ENCODE results near the gene DBH.

DBH gene

DNA sequence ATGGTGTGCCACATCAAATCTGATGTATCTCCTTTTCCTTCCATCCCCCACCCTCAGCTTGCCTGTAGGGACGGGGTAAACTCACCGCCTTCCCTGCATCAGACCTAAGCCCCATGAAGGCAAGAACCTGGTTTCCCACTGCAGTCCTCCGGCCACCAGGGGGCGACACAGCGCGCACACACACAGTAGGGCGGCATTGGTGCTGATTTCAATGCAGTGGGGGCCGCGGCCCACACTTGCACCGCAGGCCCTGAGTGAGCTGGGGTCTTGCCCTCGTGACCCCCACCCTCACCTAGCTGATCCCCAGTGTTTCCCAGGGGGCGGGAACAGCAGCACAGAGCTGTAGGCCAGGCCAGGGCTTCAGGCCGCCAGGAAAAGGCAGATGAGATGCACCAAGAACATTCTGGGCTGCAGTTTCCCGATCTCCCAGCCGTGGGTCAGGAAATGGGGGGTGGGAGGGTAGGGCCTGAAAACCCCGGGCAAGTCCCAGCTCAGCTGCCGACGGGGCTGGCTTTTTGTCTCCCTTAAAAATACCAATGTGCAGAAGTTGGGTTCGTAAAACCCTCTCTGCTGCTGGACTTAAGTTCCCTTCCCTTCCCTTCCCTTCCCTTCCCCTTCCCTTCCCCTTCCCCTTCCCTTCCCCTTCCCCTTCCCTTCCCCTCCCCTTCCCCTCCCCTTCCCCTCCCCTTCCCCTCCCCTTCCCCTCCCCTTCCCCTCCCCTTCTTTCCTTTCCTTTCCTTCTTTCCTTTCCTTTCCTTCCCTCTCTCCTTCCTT lies 46.5 kb upstream of the DBH start:
- Histone ChIP-seq H3K79me2 (ENCODE audit: control insufficient read depth, low read length) (no peaks in the 10 kb centered on the region), H3K9me2 (replicated peaks; ENCODE audit: control insufficient read depth, low read length) (no peaks in the 10 kb centered on the region), H3K27ac (ENCODE audit: low read depth, low read length) (no peak overlapping the region), H3K4me2 (ENCODE audit: low read length) (no peak overlapping the region), H3K4me3 (ENCODE audit: low read length) (no peak overlapping the region), H3K9me3 (ENCODE audit: control insufficient read depth, insufficient read depth, low read length) (peaks cover 18% of the 10 kb centered on the region; the same call in 1 of the 2 replicates), H4K20me1 (ENCODE audit: control insufficient read depth, insufficient read depth, low read depth, low read length) (no peaks in the 10 kb centered on the region), H3F3A (ENCODE audit: control insufficient read depth, insufficient read depth) (peaks cover 6% of the 10 kb centered on the region), H3K36me3 (ENCODE audit: control insufficient read depth, low read length) (no peaks in the 10 kb centered on the region), H3K27me3 (ENCODE audit: control insufficient read depth, low read length) (peaks cover 2% of the 10 kb centered on the region; the same call in 1 of the 2 replicates), H3K4me1 (ENCODE audit: control insufficient read depth, low read length) (peaks cover 20% of the 10 kb centered on the region)
- TF ChIP-seq EZH2phosphoT487 (IDR thresholded peaks at IDR 0.05; ENCODE audit: borderline replicate concordance, low read length), result no peak
- TF ChIP-seq CTCF (IDR thresholded peaks at IDR 0.05; ENCODE audit: low read depth, low read length, poor library complexity, severe bottlenecking), result peak; percentile 95

DNA sequence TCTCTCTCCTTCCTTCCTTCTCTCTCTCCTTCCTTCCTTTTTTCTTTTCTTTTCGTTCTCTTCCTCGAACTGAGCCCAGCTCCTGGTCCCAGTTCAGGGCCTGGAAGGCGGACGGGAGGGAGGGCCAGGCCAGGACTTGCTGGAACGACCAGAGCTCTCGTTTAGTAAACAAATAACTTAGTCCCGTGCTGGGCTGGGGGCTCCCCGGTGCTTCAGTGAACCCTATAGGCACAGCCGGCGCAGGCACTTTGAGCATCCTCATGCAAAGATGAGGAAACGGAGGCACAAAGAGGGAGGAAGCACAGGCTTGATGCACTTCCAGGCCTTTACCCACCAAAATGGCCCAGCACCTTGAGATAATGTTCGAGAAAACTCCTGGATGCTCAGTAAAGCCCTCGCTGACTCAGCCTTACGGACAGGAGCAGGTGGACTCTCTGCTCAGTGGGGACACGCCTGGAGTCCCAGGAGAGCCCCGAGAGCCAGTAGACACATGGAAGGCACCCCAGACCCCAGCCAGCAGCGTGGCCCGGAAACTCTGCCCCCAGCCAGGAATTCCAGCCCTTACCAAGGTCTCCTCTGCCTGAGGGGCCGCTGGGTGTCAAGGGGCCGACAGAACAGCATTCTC lies 45.8 kb upstream of the DBH start:
- Histone ChIP-seq H3K4me2 (ENCODE audit: low read length) (no peak overlapping the region), H3F3A (ENCODE audit: control insufficient read depth, insufficient read depth) (peaks cover 6% of the 10 kb centered on the region), H3K79me2 (ENCODE audit: control insufficient read depth, low read length) (no peaks in the 10 kb centered on the region), H3K27me3 (ENCODE audit: control insufficient read depth, low read length) (no peaks in the 10 kb centered on the region), H3K9me3 (ENCODE audit: control insufficient read depth, insufficient read depth, low read length) (peaks cover 18% of the 10 kb centered on the region; the same call in 1 of the 2 replicates), H4K20me1 (ENCODE audit: control insufficient read depth, insufficient read depth, low read depth, low read length) (no peaks in the 10 kb centered on the region), H3K9me2 (replicated peaks; ENCODE audit: control insufficient read depth, low read length) (no peaks in the 10 kb centered on the region), H3K4me3 (ENCODE audit: low read length) (no peak overlapping the region), H3K4me1 (ENCODE audit: control insufficient read depth, low read length) (peaks cover 13% of the 10 kb centered on the region), H3K36me3 (ENCODE audit: control insufficient read depth, low read length) (no peaks in the 10 kb centered on the region), H3K27ac (ENCODE audit: low read depth, low read length) (no peak overlapping the region)
- no peak for TF ChIP-seq EZH2phosphoT487 (IDR thresholded peaks at IDR 0.05; ENCODE audit: borderline replicate concordance, low read length)
- TF ChIP-seq CTCF (IDR thresholded peaks at IDR 0.05; ENCODE audit: low read depth, low read length, poor library complexity, severe bottlenecking), result no peak

- H3K4me3 ChIP-seq (ENCODE audit: low read length), result no peak overlapping the region
These were observed 44.9 kb upstream of the DBH start for GRCh38 chr9:133591116-133591910.

More at GRCh38 chr9:133591116-133591910, 44.9 kb upstream of the DBH start:
- peaks cover 6% of the 10 kb centered on the region for H3F3A ChIP-seq (ENCODE audit: control insufficient read depth, insufficient read depth)
- H3K27ac ChIP-seq (ENCODE audit: low read depth, low read length), result no peak overlapping the region
- H4K20me1 ChIP-seq (ENCODE audit: control insufficient read depth, insufficient read depth, low read depth, low read length), result no peaks in the 10 kb centered on the region
- H3K9me3 ChIP-seq (ENCODE audit: control insufficient read depth, insufficient read depth, low read length), result peaks cover 20% of the 10 kb centered on the region; the same call in 1 of the 2 replicates
- no peaks in the 10 kb centered on the region for H3K79me2 ChIP-seq (ENCODE audit: control insufficient read depth, low read length)
- no peaks in the 10 kb centered on the region for H3K9me2 ChIP-seq (replicated peaks; ENCODE audit: control insufficient read depth, low read length)
- no peaks in the 10 kb centered on the region for H3K36me3 ChIP-seq (ENCODE audit: control insufficient read depth, low read length)
- peaks cover 4% of the 10 kb centered on the region for H3K4me1 ChIP-seq (ENCODE audit: control insufficient read depth, low read length)
- H3K27me3 ChIP-seq (ENCODE audit: control insufficient read depth, low read length), result no peaks in the 10 kb centered on the region
- TF ChIP-seq CTCF (IDR thresholded peaks at IDR 0.05; ENCODE audit: low read depth, low read length, poor library complexity, severe bottlenecking) (no peak), EZH2phosphoT487 (IDR thresholded peaks at IDR 0.05; ENCODE audit: borderline replicate concordance, low read length) (no peak)
- H3K4me2 ChIP-seq (ENCODE audit: low read length), result no peak overlapping the region
